ENCODE data around the gene SH3TC2.
A peak's percentile ranks its signal among the peaks of the same experiment; 100 is the strongest.

SH3TC2 gene

DNA sequence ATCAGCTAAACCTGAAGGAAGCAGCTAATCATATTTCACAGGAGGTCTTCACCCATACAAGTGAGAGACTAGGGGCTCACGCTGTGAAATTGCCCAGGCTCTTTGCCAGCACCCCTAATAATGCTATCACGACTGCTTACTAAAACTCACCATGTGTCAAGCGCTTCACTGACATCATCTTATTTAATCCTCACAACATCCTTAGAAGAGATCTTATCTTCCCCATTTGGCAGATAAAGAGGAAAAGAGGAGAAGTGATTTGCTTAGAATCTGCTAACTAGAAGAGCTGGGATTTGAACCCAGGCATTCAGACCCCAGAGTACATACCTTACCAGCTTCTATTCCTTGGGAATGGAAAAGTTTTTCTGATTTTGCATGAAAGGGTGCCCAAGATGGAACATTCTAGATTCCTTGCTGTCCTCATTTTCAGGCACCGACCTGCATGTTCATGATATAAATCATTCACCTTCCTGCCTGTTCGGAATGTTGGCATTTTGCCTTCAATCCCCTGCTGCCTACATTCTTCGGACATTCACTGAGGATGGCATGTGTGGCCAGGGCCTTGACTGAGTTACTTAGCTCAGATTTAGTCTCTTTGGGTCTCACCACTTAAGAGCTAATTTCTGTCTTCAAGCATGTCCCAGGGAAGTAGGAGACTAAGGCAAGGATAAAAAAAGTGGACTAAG lies 88.1 kb downstream of the SH3TC2 start:
- Mint-ChIP-seq H3K4me3 (no peak overlapping the region), H3K4me1 (no peaks in the 10 kb centered on the region), H3K9me3 (no peaks in the 10 kb centered on the region), H3K36me3 (no peaks in the 10 kb centered on the region), H3K27ac (no peak overlapping the region), H3K27me3 (peaks cover 17% of the 10 kb centered on the region)
- ATAC-seq (ENCODE audit: low read depth): no peak
- no peak for DNase-seq (ENCODE audit: low spot score in 2 of 2)

DNA sequence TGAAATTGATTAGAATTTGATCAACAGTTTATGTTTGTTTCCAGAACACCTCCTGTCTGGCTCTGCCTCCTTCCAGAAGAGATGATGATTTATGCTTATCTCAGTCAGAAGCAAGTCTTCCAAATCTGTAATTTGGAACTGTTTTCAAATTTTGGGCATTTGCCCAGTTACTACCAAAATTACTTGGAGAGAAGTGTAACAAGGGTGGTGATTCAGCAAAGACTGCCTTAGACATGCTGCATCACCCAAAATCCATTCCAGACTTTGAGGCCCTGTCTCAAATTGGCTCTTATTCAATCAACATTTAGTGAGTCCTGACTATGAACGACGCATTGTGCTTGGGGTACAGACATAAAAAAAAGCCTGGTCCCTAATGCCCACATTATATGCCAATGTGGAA lies 89.4 kb downstream of the SH3TC2 start:
- no peak overlapping the region for H3K4me3 Mint-ChIP-seq
- H3K4me1 Mint-ChIP-seq: no peaks in the 10 kb centered on the region
- no peak for ATAC-seq (ENCODE audit: low read depth)
- H3K9me3 Mint-ChIP-seq: no peaks in the 10 kb centered on the region
- no peak for DNase-seq (ENCODE audit: low spot score in 2 of 2)
- H3K27ac Mint-ChIP-seq: no peak overlapping the region
- peaks cover 11% of the 10 kb centered on the region for H3K27me3 Mint-ChIP-seq
- no peaks in the 10 kb centered on the region for H3K36me3 Mint-ChIP-seq

DNA sequence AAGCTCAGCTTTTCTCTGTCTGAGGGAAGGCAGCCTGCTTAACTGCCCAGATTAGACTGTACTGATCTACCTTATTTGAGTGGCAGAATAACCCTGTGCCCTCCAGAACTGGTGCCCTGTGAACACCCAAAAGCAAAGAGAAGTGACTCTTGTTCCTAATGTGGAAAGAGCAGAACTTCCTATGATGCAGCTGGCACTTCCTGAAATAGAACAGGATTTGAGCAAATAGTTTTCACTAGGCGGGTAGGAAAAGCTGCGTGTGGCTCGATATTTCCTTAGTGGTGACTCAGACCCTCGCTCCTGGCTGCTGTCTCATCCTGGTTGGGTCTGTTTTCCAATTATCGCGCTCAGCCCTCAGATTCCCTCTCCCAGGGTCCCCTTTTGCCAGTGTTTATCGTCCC lies 89.9 kb downstream of the SH3TC2 start:
- no peaks in the 10 kb centered on the region for H3K36me3 Mint-ChIP-seq
- no peaks in the 10 kb centered on the region for H3K4me1 Mint-ChIP-seq
- ATAC-seq (ENCODE audit: low read depth) (no peak), DNase-seq (ENCODE audit: low spot score in 2 of 2) (no peak)
- no peaks in the 10 kb centered on the region for H3K9me3 Mint-ChIP-seq
- H3K4me3 Mint-ChIP-seq: no peak overlapping the region
- H3K27ac Mint-ChIP-seq: no peak overlapping the region
- H3K27me3 Mint-ChIP-seq: peaks cover 8% of the 10 kb centered on the region

DNA sequence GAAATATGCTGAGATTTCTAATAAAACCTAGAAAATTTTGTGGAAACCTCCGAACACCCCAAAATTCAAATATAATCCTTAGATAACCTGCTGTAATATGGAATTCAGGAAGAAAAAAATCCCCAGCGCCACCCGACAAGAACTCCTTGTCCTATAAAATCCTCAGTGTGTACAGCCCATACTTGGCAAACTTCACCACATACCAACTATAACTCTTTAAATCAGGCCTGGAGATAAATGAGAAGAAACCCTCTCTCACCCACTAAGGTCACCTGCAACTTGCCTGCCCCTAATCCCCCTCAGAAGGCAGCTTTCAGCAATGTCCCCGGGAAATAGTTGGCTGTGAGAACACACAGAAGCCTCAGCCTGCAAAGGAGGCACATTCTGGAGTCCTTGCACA lies 90.5 kb downstream of the SH3TC2 start:
- no peak overlapping the region for H3K27ac Mint-ChIP-seq
- DNase-seq (ENCODE audit: low spot score in 2 of 2) (no peak), ATAC-seq (ENCODE audit: low read depth) (no peak)
- peaks cover 8% of the 10 kb centered on the region for H3K27me3 Mint-ChIP-seq
- no peak overlapping the region for H3K4me3 Mint-ChIP-seq
- H3K36me3 Mint-ChIP-seq: no peaks in the 10 kb centered on the region
- no peaks in the 10 kb centered on the region for H3K4me1 Mint-ChIP-seq
- H3K9me3 Mint-ChIP-seq: no peaks in the 10 kb centered on the region

DNA sequence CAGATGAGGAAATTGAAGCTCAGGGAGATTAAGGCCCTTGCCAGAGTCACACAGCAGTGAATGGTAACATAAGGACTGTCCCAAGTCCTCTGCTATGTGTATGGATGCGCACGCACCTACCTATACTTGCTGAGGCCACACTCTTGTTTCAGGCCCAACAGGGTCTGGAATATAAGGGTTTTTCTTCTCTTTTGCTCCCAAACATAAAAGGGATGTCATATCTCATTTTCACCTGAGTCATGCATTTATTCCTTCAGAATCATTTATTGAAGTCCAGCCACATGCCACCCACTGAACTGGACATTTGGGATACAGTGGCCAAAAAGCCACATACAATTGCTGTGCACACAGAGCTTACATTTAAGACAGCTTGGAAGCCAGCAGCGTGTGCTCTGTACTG lies 92.0 kb downstream of the SH3TC2 start:
- Mint-ChIP-seq H3K4me3 (no peak overlapping the region), H3K9me3 (no peaks in the 10 kb centered on the region), H3K4me1 (no peaks in the 10 kb centered on the region), H3K27me3 (peaks cover 12% of the 10 kb centered on the region), H3K36me3 (no peaks in the 10 kb centered on the region), H3K27ac (no peak overlapping the region)
- no peak for ATAC-seq (ENCODE audit: low read depth)
- DNase-seq (ENCODE audit: low spot score in 2 of 2): no peak

DNA sequence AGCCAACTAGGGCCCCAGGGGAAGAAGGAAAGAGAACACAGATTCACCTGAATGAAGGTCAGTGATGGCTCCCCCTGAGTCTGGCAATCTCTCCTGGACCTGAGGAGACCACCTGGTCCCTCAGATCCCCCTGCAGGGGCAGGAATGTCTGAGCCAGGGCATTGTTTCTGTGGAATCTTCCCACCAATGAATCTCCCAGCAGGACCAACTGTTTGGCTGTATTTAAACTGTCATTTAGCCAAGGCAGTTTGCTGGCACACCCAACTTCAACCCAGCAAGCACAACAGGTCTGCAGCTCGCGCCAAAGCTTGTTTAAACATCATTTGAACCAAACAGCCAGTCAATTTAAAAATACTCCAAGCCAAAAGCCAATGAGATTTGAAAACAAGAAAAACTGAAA lies 92.6 kb downstream of the SH3TC2 start:
- Mint-ChIP-seq H3K9me3 (no peaks in the 10 kb centered on the region), H3K27ac (no peak overlapping the region), H3K27me3 (peaks cover 12% of the 10 kb centered on the region), H3K36me3 (no peaks in the 10 kb centered on the region), H3K4me1 (no peaks in the 10 kb centered on the region), H3K4me3 (no peak overlapping the region)
- ATAC-seq (ENCODE audit: low read depth): no peak
- DNase-seq (ENCODE audit: low spot score in 2 of 2): no peak

DNA sequence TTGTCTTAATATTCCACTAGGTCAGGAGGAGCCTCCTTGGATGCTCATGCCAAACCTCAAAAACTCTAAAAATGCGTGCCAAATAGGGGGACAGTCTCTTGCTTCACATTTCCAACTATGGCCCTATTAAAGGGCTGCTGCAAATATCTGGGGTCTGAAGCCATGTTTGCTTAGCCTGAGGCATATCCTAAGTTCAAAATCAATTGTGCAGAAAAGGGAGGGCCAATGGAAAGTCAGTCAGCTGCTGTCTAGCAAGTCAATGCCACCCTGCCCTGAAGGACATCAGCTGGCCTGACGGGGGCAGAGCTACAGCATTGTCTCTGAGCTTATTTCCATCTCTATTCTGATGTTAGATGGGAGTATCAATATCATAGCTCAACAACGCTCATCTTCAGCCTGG lies 93.6 kb downstream of the SH3TC2 start:
- H3K36me3 Mint-ChIP-seq: no peaks in the 10 kb centered on the region
- no peaks in the 10 kb centered on the region for H3K9me3 Mint-ChIP-seq
- H3K27me3 Mint-ChIP-seq: peaks cover 12% of the 10 kb centered on the region
- no peak for DNase-seq (ENCODE audit: low spot score in 2 of 2)
- no peak for ATAC-seq (ENCODE audit: low read depth)
- H3K4me1 Mint-ChIP-seq: no peaks in the 10 kb centered on the region
- H3K4me3 Mint-ChIP-seq: no peak overlapping the region
- no peak overlapping the region for H3K27ac Mint-ChIP-seq

DNA sequence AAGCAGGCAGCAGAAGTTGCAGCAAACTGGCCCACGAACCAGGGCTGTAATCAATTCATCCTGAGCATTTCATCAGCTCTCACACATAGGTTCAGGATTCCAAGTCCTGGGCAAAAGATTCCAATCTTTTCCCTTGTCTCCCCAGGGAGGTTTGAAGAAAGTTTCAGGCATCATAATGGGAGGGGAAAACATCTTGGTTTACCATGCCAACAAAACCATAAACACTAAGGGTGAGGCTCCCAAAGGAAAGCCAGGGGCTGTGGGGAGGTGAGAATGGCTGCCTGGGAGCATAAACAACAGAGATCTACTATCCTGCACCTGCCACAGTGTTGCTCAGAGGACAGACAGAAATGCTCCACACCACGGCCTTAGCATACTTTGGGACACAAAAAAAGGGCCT lies 94.6 kb downstream of the SH3TC2 start:
- no peak for DNase-seq (ENCODE audit: low spot score in 2 of 2)
- peaks cover 2% of the 10 kb centered on the region for H3K36me3 Mint-ChIP-seq
- H3K4me1 Mint-ChIP-seq: peaks cover 5% of the 10 kb centered on the region
- ATAC-seq (ENCODE audit: low read depth): no peak
- H3K4me3 Mint-ChIP-seq: no peak overlapping the region
- peaks cover 8% of the 10 kb centered on the region for H3K27me3 Mint-ChIP-seq
- no peak overlapping the region for H3K27ac Mint-ChIP-seq
- H3K9me3 Mint-ChIP-seq: peaks cover 1% of the 10 kb centered on the region

DNA sequence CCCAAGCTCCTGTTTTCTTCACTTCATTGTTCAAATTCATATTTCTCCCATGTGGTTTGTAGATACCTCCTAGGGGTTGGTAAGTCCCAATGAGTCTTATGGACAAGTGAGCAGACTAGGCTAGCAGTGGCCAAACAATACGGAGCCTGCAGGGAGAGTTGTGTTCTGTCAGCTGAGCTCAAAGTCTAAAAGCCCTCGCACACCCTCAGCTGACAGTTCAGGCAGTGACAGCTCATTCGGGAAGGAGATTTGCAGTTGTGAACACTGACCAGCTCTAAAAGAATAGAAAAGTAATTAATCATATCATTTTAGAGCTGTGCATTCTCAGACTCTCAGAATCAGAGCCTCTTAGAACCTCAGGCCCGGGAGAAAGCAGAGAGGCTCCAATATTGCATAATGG lies 95.1 kb downstream of the SH3TC2 start:
- ATAC-seq (ENCODE audit: low read depth): no peak
- Mint-ChIP-seq H3K36me3 (peaks cover 2% of the 10 kb centered on the region), H3K4me3 (no peak overlapping the region), H3K27ac (no peak overlapping the region), H3K9me3 (peaks cover 1% of the 10 kb centered on the region), H3K4me1 (peaks cover 5% of the 10 kb centered on the region), H3K27me3 (peaks cover 8% of the 10 kb centered on the region)
- DNase-seq (ENCODE audit: low spot score in 2 of 2): no peak

DNA sequence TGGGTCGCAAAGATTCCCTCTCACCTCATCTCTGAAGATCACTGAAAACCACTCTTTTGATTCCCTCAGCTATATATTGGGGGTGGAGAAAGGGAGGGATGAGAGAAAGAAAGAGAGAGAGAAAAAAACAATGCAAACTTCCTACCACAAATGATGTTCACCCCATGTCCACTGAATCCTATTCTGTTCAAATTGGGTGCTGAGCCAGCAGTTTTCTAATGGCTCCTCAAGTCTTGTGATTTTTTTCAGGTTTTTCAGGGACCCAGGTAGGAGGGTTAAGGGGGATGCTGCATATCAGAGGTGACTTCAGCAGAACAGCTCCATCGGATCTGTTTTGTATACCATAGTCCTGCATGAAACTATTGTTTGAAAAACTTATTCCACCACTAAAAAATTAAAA lies 95.9 kb downstream of the SH3TC2 start:
- Mint-ChIP-seq H3K27ac (no peak overlapping the region), H3K4me3 (no peak overlapping the region), H3K36me3 (peaks cover 2% of the 10 kb centered on the region), H3K27me3 (peaks cover 3% of the 10 kb centered on the region), H3K9me3 (peaks cover 1% of the 10 kb centered on the region), H3K4me1 (peaks cover 5% of the 10 kb centered on the region)
- DNase-seq (ENCODE audit: low spot score in 2 of 2) (no peak), ATAC-seq (ENCODE audit: low read depth) (no peak)

DNA sequence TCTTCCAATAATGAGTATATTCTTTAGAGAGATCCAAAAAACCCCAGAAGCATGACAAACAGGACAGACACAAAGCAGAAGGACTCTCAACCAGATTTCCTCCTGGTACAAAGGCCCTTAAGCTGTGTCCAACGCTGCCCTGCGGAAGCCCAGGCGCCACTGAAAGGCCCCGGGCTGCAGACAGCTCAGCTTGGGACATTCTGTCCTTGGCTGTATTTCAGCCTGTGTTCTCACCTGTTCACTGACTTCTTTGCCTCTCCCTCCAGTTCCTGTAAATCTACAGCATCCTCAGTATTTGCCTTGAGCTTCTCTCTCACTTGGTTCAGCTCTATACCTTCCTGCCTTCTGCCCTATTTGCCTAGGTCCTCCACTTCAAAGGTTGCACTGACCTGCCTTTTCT lies 96.5 kb downstream of the SH3TC2 start:
- H3K27me3 Mint-ChIP-seq: peaks cover 3% of the 10 kb centered on the region
- H3K27ac Mint-ChIP-seq: no peak overlapping the region
- no peak overlapping the region for H3K4me3 Mint-ChIP-seq
- H3K4me1 Mint-ChIP-seq: peaks cover 5% of the 10 kb centered on the region
- DNase-seq (ENCODE audit: low spot score in 2 of 2) (no peak), ATAC-seq (ENCODE audit: low read depth) (no peak)
- peaks cover 1% of the 10 kb centered on the region for H3K9me3 Mint-ChIP-seq
- peaks cover 2% of the 10 kb centered on the region for H3K36me3 Mint-ChIP-seq

DNA sequence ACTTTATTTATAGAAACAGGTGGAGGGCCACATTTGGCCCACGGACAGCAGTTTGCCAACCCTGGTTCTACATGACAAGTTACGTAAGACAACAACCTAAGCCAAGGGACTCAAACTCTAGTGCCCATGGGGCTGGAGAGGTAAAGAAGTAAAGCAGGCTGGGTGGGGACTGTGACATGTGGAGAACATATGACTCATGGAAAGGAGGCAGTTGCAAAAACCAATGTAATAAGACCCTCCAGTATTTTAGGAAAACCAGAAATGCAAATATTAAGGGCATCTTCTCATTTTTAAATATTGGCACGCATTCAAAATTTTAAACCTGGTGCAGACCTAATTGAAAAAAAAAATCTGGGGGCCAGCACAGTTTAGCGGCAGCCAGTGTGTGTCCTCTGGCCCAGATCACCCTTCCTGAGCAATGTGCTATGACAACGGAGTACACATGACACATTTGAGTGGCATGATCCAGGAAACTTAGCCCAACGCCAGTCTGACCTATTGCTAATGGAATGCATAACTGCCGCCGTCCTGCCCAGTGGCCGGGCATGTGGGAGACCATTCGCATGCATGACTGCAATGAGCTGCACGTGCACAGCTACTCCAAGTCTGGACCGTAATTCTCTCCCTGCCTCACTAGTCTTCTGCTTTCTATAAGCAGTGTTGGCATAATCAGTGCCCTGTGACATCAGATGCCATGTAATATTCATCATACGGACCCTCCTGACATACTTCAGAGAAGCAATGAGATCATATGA lies 97.2 kb downstream of the SH3TC2 start:
- peaks cover 2% of the 10 kb centered on the region for H3K36me3 Mint-ChIP-seq
- peaks cover 5% of the 10 kb centered on the region for H3K4me1 Mint-ChIP-seq

DNA sequence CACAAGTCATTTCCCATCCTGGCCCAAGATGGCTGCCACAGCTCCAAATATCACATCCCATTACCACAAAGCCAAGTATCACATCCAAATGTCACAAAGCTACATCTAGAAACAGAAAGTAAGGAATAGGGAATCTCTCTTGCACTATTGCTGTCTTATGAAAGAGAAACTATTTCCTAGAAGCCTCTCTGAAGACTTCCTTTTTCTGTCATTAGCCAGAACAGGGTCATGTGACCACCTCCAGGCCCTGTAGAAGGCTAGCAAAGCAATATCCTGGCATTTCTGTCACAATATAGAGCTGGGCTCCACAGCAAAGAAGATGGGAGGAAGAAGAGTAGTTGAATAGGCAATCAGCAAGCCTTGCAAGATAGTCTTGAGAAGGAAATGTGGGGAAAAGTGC lies 99.2 kb downstream of the SH3TC2 start:
- Mint-ChIP-seq H3K4me3 (no peak overlapping the region), H3K4me1 (peaks cover 5% of the 10 kb centered on the region), H3K36me3 (peaks cover 2% of the 10 kb centered on the region), H3K27me3 (peaks cover 5% of the 10 kb centered on the region), H3K9me3 (peaks cover 1% of the 10 kb centered on the region), H3K27ac (no peak overlapping the region)
- ATAC-seq (ENCODE audit: low read depth) (peak; percentile 72), DNase-seq (ENCODE audit: low spot score in 2 of 2) (no peak)

More for the DNA sequence above, 97.2 kb downstream of the SH3TC2 start:
- Mint-ChIP-seq H3K27me3 (peaks cover 3% of the 10 kb centered on the region), H3K27ac (no peak overlapping the region), H3K9me3 (peaks cover 1% of the 10 kb centered on the region), H3K4me3 (no peak overlapping the region)
- ATAC-seq (ENCODE audit: low read depth): no peak
- DNase-seq (ENCODE audit: low spot score in 2 of 2): no peak

DNA sequence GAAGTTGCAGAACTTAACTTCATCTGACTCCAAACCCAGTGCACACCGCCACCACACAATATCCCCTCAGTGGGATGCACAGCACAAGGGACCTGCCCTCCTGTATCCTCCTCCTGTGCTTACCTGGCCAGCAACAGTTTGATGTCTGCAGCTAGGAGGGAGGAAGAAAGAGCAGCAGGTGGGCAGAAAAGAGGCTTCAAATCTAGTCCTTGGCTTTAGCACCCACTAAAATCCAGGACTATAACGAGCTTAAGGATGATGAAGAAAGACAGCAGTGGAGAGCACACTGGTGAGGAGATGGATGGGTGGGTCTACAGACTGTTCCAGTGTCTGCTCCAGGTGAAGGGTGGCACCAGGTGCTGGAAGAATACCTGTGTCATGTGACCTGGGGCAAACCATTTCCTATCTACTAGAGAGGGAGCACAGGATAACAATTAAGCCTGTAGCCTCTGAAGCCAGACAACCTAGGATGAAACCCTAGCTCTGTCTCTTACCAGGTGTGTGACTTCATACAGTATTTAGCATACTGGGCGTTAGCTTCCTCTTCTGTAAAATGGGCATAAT lies 100.0 kb downstream of the SH3TC2 start:
- Mint-ChIP-seq H3K4me3 (no peak overlapping the region), H3K36me3 (peaks cover 2% of the 10 kb centered on the region)
- ATAC-seq (ENCODE audit: low read depth): no peak

More for the DNA sequence above, 100.0 kb downstream of the SH3TC2 start:
- H3K27ac Mint-ChIP-seq: no peak overlapping the region
- peaks cover 5% of the 10 kb centered on the region for H3K27me3 Mint-ChIP-seq
- peaks cover 1% of the 10 kb centered on the region for H3K9me3 Mint-ChIP-seq
- no peak for DNase-seq (ENCODE audit: low spot score in 2 of 2)
- peaks cover 5% of the 10 kb centered on the region for H3K4me1 Mint-ChIP-seq
